Stomach (tissue), 9 donors: Measurements from ENCODE around the gene PTPRG. TPM values are rescaled to one million over a fixed set of nuclear protein-coding genes. Genes with fewer than 3 reads are reported as not detected.

Experiments
- DNase-seq, 2 donors: peaks; one replicate each; pipeline versions ENCODE4 v3.0.0 to v3.0.0-alpha.2; 2013 to 2019
- H3K27ac ChIP-seq, 5 donors: fragments of 200-600 bp in 4 of 5; sonication (generic) in 4 of 5; one replicate each; pipeline ENCODE4 v1.5.1; 2013 to 2019; ENCODE audit warnings: mild to moderate bottlenecking in 1 of 5, moderate library complexity in 1 of 5
- H3K27me3 ChIP-seq, 3 donors: fragments of 200-600 bp; sonication (generic); one replicate each; pipeline ENCODE4 v1.5.1; 2017 to 2019; ENCODE audit warnings: mixed run types in 1 of 3
- H3K36me3 ChIP-seq, 4 donors: fragments of 200-600 bp; sonication (generic); 1 replicate in 3 of 4; 2 replicates in 1 of 4; pipeline ENCODE4 v1.5.1; 2016 to 2019
- H3K4me1 ChIP-seq, 4 donors: fragments of 200-600 bp; sonication (generic); one replicate each; pipeline ENCODE4 v1.5.1; 2016 to 2019
- H3K4me3 ChIP-seq, 4 donors: fragments of 200-600 bp; sonication (generic) in 3 of 4; one replicate each; pipeline ENCODE4 v1.5.1; 2016 to 2019; ENCODE audit warnings: mild to moderate bottlenecking in 1 of 4
- H3K9me3 ChIP-seq, 4 donors: fragments of 200-600 bp; sonication (generic); one replicate each; pipeline ENCODE4 v1.5.1; 2016 to 2019
- CTCF ChIP-seq, 7 experiments: fragments of 450-650 bp in 4 of 7; fragments of 200-600 bp in 3 of 7; sonication (generic) in 3 of 7; IDR thresholded peaks; one replicate each; pipeline ENCODE4 v1.5.1; 2016 to 2019; ENCODE audit warnings: antibody characterized with exemption in 7 of 7, control low read depth in 2 of 7, mild to moderate bottlenecking in 1 of 7
- EP300 ChIP-seq: sonication (generic); formaldehyde crosslinking; IDR thresholded peaks from one replicate; pipeline ENCODE4 v1.6.1; 2017; ENCODE audit warnings: antibody characterized with exemption
- POLR2A ChIP-seq, 4 donors: fragments of 450-650 bp; IDR thresholded peaks; one replicate each; pipeline ENCODE4 v1.6.1; 2016; ENCODE audit warnings: antibody characterized with exemption in 4 of 4, control low read depth in 2 of 4, mild to moderate bottlenecking in 1 of 4, moderate library complexity in 1 of 4
- POLR2AphosphoS5 ChIP-seq, 3 donors: sonication (generic); formaldehyde crosslinking; IDR thresholded peaks; one replicate each; pipeline ENCODE4 v1.6.1; 2016; ENCODE audit warnings: antibody characterized with exemption in 3 of 3
- WGBS, 5 donors: extraction: QIAGEN DNeasy Blood & Tissue Kit in 3 of 5; methylation state at CpG; one replicate each; pipeline versions ENCODE4 v1.1.5 to v1.1.7; 2013 to 2018; 5-methylcytosine and 5-hydroxymethylcytosine counted together
- intact Hi-C: fragments of 100-400 bp; cut with DNase I; formaldehyde crosslinking; loops from one replicate; pipeline ENCODE4 v1.15.1; 2023; ENCODE audit warnings: low total_unique reads
- polyA plus RNA-seq, 3 donors: library from polyadenylated mRNA; stranded (reverse); fragments of 200-250 nt; gene quantifications; one replicate each; pipeline ENCODE4 v1.2.3, GENCODE V29; 2013
- total RNA-seq, 5 donors: library from RNA; depleted of rRNA; stranded (reverse); fragments of >200 nt; gene quantifications; one replicate each; pipeline versions ENCODE4 v1.1.0 to v1.2.3, GENCODE V29; 2014 to 2016
- donor health status: healthy with polysubstance abuse.
- donor health status: Bipolar disorder and iron deficiency.
- donor health status: healthy.

The PTPRG gene
- total and polyA plus RNA-seq, 8 donors: 2.4 to 96.0 (median 22.0) TPM

- Histone ChIP-seq H3K36me3 (peaks cover 0 to 10% (median 0%) of the 10 kb centered on the region in 4 donors), H3K4me1 (peaks cover 0 to 8% (median 4%) of the 10 kb centered on the region in 4 donors), H3K4me3 (no peak overlapping the region), H3K27ac (no peak overlapping the region), H3K9me3 (no peaks in the 10 kb centered on the region), H3K27me3 (no peaks in the 10 kb centered on the region)
- 77 to 94% (median 92%) methylated on average over 6 of the region's 6 CpGs for WGBS, 5 donors
- intact Hi-C loops: no loop called here
- DNase-seq: no peak
- TF ChIP-seq POLR2AphosphoS5 (IDR thresholded peaks at IDR 0.05) (no peak), EP300 (no peak), POLR2A (IDR thresholded peaks at IDR 0.05) (no peak), CTCF (IDR thresholded peaks at IDR 0.05) (no peak)
Observed at GRCh38 chr3:61608072-61608471, 46.7 kb downstream of the PTPRG start.

- Histone ChIP-seq H3K27me3 (no peaks in the 10 kb centered on the region), H3K9me3 (no peaks in the 10 kb centered on the region), H3K4me3 (no peak overlapping the region), H3K27ac (no peak overlapping the region), H3K4me1 (peaks cover 0 to 12% (median 4%) of the 10 kb centered on the region in 4 donors), H3K36me3 (peaks cover 0 to 10% (median 0%) of the 10 kb centered on the region in 4 donors)
- intact Hi-C loops: no loop called here
- TF ChIP-seq EP300: no peak
- TF ChIP-seq POLR2AphosphoS5 (IDR thresholded peaks at IDR 0.05): no peak
- no peak for TF ChIP-seq POLR2A (IDR thresholded peaks at IDR 0.05)
- no peak for DNase-seq
- 72 to 93% (median 83%) methylated on average over 5 of the region's 5 CpGs for WGBS, 5 donors
Observed at GRCh38 chr3:61608711-61609110, 47.3 kb downstream of the PTPRG start.

GRCh38 chr3:61610316-61610715, 48.9 kb downstream of the PTPRG start:
- DNase-seq: no peak
- peaks cover 0 to 10% (median 0%) of the 10 kb centered on the region in 4 donors for H3K36me3 ChIP-seq
- H3K4me1 ChIP-seq: peaks cover 0 to 12% (median 4%) of the 10 kb centered on the region in 4 donors
- no peak overlapping the region for H3K27ac ChIP-seq
- TF ChIP-seq CTCF (IDR thresholded peaks at IDR 0.05): no peak
- no peak for TF ChIP-seq POLR2A (IDR thresholded peaks at IDR 0.05)
- TF ChIP-seq POLR2AphosphoS5 (IDR thresholded peaks at IDR 0.05): no peak
- no peak for TF ChIP-seq EP300
- WGBS, 5 donors: 34 to 51% (median 48%) methylated on average over 3 of the region's 3 CpGs
- H3K4me3 ChIP-seq: no peak overlapping the region
- no peaks in the 10 kb centered on the region for H3K9me3 ChIP-seq
- intact Hi-C loops: no loop called here
- no peaks in the 10 kb centered on the region for H3K27me3 ChIP-seq

GRCh38 chr3:61612211-61613194, 51.1 kb downstream of the PTPRG start:
- H3K27me3 ChIP-seq: no peaks in the 10 kb centered on the region
- peaks cover 5 to 20% (median 9%) of the 10 kb centered on the region in 4 donors for H3K4me1 ChIP-seq
- no peak overlapping the region for H3K4me3 ChIP-seq
- WGBS, 5 donors: 71 to 82% (median 79%) methylated on average over 12 to 13 of the region's 13 CpGs
- no peak overlapping the region for H3K27ac ChIP-seq
- H3K9me3 ChIP-seq: no peaks in the 10 kb centered on the region
- TF ChIP-seq POLR2A (IDR thresholded peaks at IDR 0.05) (no peak), POLR2AphosphoS5 (IDR thresholded peaks at IDR 0.05) (no peak), CTCF (IDR thresholded peaks at IDR 0.05) (no peak), EP300 (no peak)
- intact Hi-C loops: no loop called here
- no peak for DNase-seq
- H3K36me3 ChIP-seq: no peaks in the 10 kb centered on the region
